Fibroblast of skin of left biceps (primary cell): Measurements from ENCODE around the gene SRPX2.

ENCODE experiments used
- DNase-seq, 2 experiments: peaks; one replicate each; pipeline ENCODE4 v3.0.0-alpha.2; 2013; ENCODE audit warnings: low read depth in 2 of 2

The SRPX2 gene

GRCh38 chrX:100649550-100650356 is 5.8 kb downstream of the SRPX2 start:
- DNase-seq: peak; percentile 81 to 84

DNA sequence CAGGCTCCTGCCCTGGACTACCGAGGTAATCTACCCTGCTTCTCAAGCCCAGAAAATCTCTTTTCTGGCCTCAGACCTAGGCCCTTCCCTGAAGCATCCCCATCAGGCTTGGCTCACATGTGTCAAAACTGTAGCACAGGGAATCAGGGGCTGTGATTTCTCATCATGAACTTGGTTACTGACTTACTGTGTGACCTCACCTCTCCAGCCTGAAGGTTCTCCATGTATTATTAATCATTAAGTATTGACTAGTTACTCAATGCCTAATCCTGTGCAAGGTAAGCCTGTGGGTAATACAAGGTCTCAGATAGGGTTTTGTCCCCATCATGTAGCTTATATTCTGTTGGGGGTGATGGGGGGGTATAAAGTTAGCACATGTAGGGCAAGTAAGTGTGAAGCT is 6.8 kb downstream of the SRPX2 start:
- DNase-seq: no peak

DNA sequence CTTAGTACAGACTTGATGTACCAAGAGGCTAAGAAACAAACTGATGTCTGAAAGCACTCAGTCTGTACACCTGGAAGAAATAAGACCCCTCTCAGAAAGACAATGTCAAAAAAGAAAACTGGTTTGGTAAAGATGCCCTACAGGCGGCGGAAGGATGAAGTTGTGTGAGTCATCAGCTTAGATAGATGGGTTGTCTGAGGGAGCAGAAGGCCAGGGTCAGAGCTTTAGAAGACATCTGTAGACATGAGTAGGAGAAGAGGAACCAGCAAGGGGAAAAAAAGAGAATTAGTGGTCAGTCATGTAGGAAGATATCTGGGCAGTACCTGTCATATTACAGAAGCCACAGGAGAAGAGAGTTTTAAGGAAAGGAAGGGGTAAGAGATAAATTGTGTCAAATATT is 8.3 kb downstream of the SRPX2 start:
- no peak for DNase-seq

DNA sequence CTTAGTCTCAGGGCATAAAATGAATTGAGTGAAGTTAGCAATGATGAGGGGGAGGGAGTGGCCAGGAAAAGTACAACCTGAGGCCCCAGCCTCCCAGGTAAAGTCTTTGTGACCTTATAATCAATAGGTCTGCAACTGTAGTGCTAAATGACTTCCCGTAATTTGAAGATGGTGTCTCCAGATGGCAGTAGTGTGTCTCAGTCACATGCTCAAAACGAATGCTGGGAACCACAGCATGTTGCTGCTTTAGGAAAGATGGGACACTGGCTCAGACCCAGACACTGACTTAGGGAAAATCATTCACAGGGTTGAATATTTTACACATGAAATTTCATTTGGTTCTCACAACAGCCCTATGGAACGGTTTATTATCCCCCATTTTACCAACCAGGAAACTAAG is 10.3 kb downstream of the SRPX2 start:
- no peak for DNase-seq

DNA sequence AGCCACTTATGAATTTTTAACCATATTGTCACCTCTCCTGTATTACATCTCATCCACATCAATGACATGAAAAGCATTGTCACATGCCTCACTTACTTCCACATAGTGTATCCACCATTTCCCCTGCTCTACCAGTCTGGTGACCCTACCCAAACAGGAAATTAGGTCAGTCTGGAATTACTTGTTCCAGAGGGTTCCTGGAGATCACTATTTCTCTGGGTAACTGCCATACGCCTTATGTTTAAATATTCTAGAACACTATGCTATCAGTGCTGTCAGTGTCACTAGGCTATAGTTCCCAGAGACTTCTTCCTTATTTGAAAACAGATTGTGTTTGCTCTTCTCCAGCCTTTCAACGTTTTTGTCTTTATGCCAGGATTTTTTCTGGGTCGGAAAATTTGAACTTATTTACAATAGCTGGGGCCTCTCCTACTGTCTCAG is 15.0 kb downstream of the SRPX2 start:
- no peak for DNase-seq

DNA sequence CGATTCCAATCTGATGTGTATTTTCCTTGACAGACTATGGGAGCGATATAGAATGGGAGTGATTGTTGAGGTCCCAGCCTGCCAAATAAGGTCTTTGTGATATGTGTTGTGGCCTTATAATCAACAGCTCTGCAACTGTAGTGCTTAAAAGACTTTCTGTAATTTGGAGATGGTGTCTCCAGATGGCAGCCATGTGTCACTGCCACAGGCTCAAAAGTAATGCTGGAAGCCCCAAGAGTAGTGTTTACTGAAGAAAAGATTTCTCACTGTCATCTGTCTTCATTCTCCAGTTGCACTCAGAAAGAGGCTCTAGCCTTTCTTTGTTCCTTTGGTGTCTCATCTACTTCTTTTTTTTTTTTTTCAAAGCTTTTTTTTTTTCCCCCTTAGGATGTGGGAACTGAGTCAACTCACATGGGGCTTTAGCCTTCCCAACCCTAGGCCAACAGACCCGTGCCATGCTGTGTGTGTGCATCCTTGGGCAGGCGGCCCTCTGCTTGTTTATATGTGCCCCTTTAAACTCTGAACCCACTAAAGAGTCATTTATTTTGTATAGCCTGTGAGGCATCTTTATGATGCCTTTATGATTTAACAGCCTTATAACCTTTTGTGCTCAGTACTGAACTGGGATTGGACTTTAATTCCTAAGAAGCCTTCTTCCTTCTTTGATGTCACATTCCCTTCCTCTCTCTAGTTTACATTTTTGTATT is 15.6 kb downstream of the SRPX2 start:
- DNase-seq: no peak

DNA sequence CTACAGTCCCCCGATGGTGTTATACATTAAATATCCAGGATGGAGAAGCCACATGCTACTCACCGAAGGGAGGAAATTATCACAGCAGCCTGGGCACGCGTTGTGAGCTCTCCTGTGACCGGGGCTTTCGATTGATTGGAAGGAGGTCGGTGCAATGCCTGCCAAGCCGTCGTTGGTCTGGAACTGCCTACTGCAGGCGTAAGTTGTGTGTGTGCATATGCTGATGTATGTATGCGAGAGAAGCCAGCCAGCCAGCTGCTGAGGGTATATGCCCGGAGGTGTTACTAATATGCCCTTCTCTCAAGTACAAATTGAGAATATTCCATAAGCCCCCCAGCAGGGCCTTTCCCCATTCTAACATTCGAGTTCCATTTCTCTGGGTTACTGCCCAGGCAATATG is 18.2 kb downstream of the SRPX2 start:
- no peak for DNase-seq

DNA sequence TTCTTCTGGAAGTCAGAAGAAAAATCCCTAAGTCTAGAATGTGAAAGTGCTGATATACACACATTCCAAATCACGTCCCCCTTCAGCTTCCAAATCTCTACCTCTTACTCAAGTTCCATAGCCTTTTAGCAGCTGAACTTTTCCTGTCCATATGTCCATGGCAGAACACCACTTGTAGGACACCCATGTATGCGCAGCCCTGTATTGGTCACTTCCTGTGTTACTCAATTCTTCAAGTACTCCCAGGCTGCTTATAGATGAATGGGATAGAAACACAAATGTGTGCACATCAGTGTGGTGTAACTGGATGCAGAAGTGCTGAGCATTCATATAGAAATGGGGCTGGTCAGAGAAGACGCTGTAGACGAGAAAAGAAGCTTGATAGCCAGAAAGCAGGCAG is 18.8 kb downstream of the SRPX2 start:
- no peak for DNase-seq

- no peak for DNase-seq
Observed at GRCh38 chrX:100663642-100664041, 19.6 kb downstream of the SRPX2 start.

DNA sequence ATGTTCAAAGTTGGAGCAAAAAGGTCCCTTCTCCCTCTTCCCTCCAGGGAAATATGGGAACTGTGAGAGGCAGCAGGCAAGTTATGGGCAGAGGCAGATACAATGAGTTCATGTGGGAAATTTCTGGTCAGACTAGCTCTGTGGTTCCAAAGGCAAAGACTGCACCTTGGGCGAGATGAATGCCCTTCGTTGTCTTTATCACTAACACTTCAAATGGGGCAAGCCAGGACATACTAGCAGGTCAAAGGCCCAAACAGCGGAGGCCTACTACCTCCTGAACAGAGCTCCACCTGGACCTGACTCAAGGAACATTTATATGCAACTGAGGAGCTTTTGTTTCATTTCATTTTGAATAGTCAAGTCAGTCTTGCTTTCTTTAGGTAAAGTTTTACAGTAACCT is 29.0 kb downstream of the SRPX2 start:
- no peak for DNase-seq

- DNase-seq: no peak
Observed at GRCh38 chrX:100673397-100673953, 29.5 kb downstream of the SRPX2 start.

DNA sequence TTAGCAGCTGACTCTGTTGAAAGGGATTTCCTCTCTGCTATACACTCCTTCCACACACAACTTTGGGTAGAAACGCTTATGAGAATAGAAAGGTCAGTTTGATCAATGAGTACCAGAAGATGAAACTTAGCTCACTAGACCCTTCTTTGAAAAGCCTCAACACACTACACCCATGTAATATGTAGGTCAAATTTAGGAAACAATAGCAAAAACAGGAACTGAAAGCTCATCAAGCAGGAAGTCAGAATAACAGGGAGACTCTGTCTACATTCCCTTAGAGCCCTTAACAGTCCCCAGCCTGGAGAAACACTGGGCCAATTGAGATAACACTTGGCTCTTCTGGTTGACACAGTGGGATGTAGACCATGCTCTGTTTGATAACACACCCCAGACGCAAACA is 30.7 kb downstream of the SRPX2 start:
- no peak for DNase-seq

GRCh38 chrX:100677611-100678181 is 33.7 kb downstream of the SRPX2 start:
- DNase-seq: no peak

- DNase-seq: no peak
Observed at GRCh38 chrX:100680756-100681155, 36.8 kb downstream of the SRPX2 start.

DNA sequence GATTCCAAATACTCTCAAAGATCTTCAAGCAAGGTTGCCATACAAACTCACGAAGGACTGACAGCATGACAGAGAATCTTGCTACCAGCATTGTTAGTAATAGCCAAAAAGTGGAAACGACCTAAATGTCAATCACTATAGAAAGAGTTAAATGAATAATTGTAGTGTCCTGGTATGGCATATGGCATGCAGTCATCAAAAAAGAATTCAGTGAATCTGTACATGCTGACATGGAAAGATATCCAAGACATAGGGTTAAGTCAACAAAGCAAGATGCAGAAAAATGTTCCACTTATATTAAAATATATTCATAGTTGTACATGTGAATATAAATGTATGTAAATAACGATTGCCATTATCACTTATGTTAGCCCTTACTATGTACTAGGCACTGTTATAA is 37.6 kb downstream of the SRPX2 start:
- no peak for DNase-seq

DNA sequence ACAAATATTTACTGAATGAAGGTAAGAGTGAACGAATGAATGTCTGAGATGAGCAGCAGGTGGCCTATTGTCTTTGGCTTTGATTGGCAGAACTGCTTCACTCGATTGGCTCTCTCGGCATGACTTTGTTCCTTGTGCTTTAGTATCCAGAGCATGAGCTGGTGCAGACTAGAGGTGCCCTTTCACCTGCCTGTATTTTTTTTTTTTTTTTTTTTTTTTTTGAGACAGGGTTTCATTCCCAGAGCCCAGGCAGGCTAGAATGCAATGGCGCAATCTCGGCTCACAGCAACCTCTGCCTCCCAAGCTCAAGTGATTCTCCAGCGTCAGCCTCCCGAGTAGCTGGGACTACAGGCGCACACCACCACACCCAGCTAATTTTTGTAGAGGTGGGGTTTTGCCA is 38.9 kb downstream of the SRPX2 start:
- no peak for DNase-seq

DNA sequence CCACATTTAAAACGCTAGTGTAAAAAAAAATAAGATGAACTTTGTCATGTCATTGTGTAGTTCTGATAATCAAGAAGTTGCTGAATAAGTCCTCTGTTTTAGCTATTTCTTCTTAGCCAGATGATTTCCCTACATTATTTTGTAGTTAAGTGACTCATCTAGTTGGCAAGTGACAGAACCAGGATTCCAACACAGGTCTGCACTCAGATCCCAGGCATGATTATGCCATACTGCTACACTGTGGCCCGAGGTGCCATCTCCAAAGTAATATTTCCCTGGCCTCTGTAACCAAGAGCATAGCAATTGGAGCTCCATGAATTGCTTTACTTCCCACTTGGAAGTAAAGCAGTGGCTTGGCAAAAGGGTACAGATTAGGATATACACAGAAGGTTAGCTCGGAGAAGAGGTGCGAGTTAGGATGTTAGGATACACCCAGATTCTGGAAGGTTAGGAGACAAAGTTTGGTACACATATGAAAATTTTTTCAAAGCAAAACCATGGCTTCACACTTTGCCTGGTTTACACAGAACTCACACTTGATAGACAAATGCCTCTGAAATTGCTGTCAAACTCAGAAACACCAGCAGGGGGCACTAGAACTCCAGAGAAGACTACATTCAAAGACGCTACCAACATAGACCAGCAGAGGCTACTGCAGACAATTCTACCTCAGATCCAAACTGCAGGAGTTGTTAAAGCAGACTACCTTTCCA is 41.4 kb downstream of the SRPX2 start:
- DNase-seq: peak in 1 of 2 experiments; percentile 26

- no peak for DNase-seq
Observed at GRCh38 chrX:100685997-100686305, 42.0 kb downstream of the SRPX2 start.

DNA sequence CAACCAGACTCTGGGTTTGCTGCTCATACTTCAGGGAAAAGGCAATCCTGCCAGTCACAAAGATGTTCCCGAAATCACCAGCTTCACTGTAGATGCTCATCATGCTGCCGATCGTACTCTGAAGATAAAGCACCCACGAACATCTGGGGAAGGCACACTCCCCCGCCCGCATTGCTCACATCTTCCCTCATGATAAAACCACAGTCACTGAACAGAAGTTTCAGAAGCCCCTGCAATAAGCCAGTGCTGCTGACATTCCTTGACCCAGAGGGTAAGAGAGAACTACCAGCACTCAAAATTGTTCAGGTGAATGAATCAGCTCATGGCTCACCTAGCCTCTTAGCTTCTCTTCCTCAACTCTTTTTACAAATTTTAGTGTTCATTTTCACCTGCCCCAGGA is 43.1 kb downstream of the SRPX2 start:
- no peak for DNase-seq

GRCh38 chrX:100687546-100687945 is 43.5 kb downstream of the SRPX2 start:
- DNase-seq: no peak

DNA sequence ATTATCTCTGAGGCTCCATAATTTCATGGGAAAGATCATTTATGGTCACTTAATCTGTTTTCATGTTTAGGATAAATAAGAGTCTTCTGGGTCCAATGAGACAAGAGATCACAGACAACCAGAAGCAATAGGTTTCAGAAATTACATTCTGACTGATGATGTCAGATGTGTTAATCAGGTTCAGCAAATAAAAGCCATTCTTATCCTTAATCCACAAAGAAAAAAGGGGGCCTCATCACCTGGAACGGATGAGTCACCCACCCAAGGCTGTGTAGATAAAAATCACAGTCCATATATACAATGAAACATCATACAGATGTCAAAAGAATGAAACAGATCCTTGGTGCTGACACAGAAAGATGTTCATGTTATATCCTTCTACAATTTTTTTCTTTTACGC is 51.3 kb downstream of the SRPX2 start:
- no peak for DNase-seq

- DNase-seq: no peak
Observed at GRCh38 chrX:100695991-100696390, 52.0 kb downstream of the SRPX2 start.
